Keratinocyte (primary cell): ENCODE measurements around the gene BCL2. TPM values are rescaled to one million over a fixed set of nuclear protein-coding genes. Genes with fewer than 3 reads are reported as not detected.

Experiments
- DNase-seq: peaks from one replicate; pipeline ENCODE4 v3.0.0-alpha.2; 2011; ENCODE audit warnings: low read depth, missing footprints, low spot score
- FAIRE-seq: peaks from 2 replicates; lab custom pipeline; 2011; peaks lifted over from hg19 to GRCh38; lab: Jason Lieb, UNC
- H2AFZ ChIP-seq: 2 replicates; pipeline ENCODE4 v1.6.0; 2012; ENCODE audit warnings: low read length, control low read depth, inconsistent platforms; ENCODE audit not compliant: control insufficient read depth
- H3K27ac ChIP-seq: 2 replicates; pipeline ENCODE4 v1.5.1; 2011; ENCODE audit warnings: low read length; ENCODE audit not compliant: control insufficient read depth, insufficient read depth
- H3K27me3 ChIP-seq: 3 replicates; pipeline ENCODE4 v1.6.0; 2011; ENCODE audit warnings: low read length; ENCODE audit not compliant: control insufficient read depth, insufficient read depth; ENCODE audit errors: extremely low read depth
- H3K36me3 ChIP-seq, 2 experiments: 2 replicates in 1 of 2; 3 replicates in 1 of 2; pipeline ENCODE4 v1.5.1; 2011; ENCODE audit warnings: low read length in 2 of 2, mild to moderate bottlenecking in 1 of 2; ENCODE audit not compliant: control insufficient read depth in 2 of 2, insufficient read depth in 2 of 2; ENCODE audit errors: extremely low read depth in 1 of 2
- H3K4me1 ChIP-seq: 3 replicates; pipeline ENCODE4 v1.5.1; 2011; ENCODE audit warnings: low read length; ENCODE audit not compliant: control insufficient read depth, insufficient read depth; ENCODE audit errors: extremely low read depth
- H3K4me2 ChIP-seq: 3 replicates; pipeline ENCODE4 v1.6.0; 2011; ENCODE audit warnings: low read depth, low read length; ENCODE audit not compliant: control insufficient read depth, insufficient read depth; ENCODE audit errors: extremely low read depth
- H3K4me3 ChIP-seq, 3 experiments: fragments of 200-600 bp in 1 of 3; sonication (generic) in 1 of 3; 2 replicates in 2 of 3; 3 replicates in 1 of 3; pipeline ENCODE4 v1.5.1; 2011 to 2016; ENCODE audit warnings: low read length in 3 of 3, mild to moderate bottlenecking in 3 of 3, control low read depth in 2 of 3, inconsistent platforms in 1 of 3, low read depth in 1 of 3, mixed read lengths in 1 of 3, mixed run types in 1 of 3, moderate library complexity in 1 of 3; ENCODE audit not compliant: control insufficient read depth in 2 of 3, insufficient read depth in 2 of 3; ENCODE audit errors: extremely low read depth in 1 of 3
- H3K79me2 ChIP-seq: 2 replicates; pipeline ENCODE4 v1.6.0; 2012; ENCODE audit warnings: low read length; ENCODE audit not compliant: control insufficient read depth, insufficient read depth
- H3K9ac ChIP-seq: 3 replicates; pipeline ENCODE4 v1.6.0; 2011; ENCODE audit warnings: low read length; ENCODE audit not compliant: control insufficient read depth, insufficient read depth; ENCODE audit errors: extremely low read depth
- H3K9me1 ChIP-seq: 3 replicates; pipeline ENCODE4 v1.6.0; 2011; ENCODE audit warnings: low read length; ENCODE audit not compliant: control insufficient read depth, insufficient read depth; ENCODE audit errors: extremely low read depth
- H3K9me3 ChIP-seq: 2 replicates; pipeline ENCODE4 v1.5.1; 2012; ENCODE audit warnings: low read depth, low read length; ENCODE audit not compliant: control insufficient read depth
- H4K20me1 ChIP-seq: 3 replicates; pipeline ENCODE4 v1.6.0; 2011; ENCODE audit warnings: low read length; ENCODE audit not compliant: control insufficient read depth, insufficient read depth; ENCODE audit errors: extremely low read depth
- EZH2 ChIP-seq: IDR thresholded peaks from one replicate; pipeline ENCODE4 v1.6.1; 2012; ENCODE audit warnings: inconsistent platforms, mild to moderate bottlenecking, low read length, moderate library complexity
- dilution Hi-C: fragments of 300-500 bp; cut with MboI; formaldehyde crosslinking; loops from one replicate; pipeline ENCODE4 v1.7.0; 2020; ENCODE audit warnings: low sequenced_read_pairs; ENCODE audit not compliant: extremely low pct_ligation_motif_present
- polyA plus RNA-seq, 5 experiments: library from polyadenylated mRNA; depleted of rRNA in 3 of 5; stranded (reverse) in 3 of 5; stranded (forward) in 1 of 5; unstranded in 1 of 5; fragments of >200 nt; gene quantifications; 1 replicate in 1 of 5; 2 replicates in 3 of 5; 3 replicates in 1 of 5; pipeline versions ENCODE4 v1.2.1 to v1.2.3, GENCODE V29; 2011 to 2012; ENCODE audit warnings: missing spikeins in 2 of 5, low read depth in 1 of 5, low replicate concordance in 1 of 5
- TF ChIP-seq, protein P1 (sequence below), 3 experiments: IDR thresholded peaks in 1 of 3; conservative IDR thresholded peaks in 1 of 3; optimal IDR thresholded peaks in 1 of 3; 2 replicates in 2 of 3; 3 replicates in 1 of 3; pipeline versions ENCODE3 to v1.5.1; 2011; ENCODE audit warnings: low read length in 3 of 3, mild to moderate bottlenecking in 3 of 3, moderate library complexity in 2 of 3, control low read depth in 1 of 3, inconsistent platforms in 1 of 3; ENCODE audit not compliant: insufficient read depth in 2 of 3; ENCODE audit errors: extremely low read depth in 1 of 3

Gene BCL2
- polyA plus RNA-seq, 1 donor (not counting 4 experiments of a cell fraction or from before 2014, with no cell fraction given), result 0.30 TPM

DNA sequence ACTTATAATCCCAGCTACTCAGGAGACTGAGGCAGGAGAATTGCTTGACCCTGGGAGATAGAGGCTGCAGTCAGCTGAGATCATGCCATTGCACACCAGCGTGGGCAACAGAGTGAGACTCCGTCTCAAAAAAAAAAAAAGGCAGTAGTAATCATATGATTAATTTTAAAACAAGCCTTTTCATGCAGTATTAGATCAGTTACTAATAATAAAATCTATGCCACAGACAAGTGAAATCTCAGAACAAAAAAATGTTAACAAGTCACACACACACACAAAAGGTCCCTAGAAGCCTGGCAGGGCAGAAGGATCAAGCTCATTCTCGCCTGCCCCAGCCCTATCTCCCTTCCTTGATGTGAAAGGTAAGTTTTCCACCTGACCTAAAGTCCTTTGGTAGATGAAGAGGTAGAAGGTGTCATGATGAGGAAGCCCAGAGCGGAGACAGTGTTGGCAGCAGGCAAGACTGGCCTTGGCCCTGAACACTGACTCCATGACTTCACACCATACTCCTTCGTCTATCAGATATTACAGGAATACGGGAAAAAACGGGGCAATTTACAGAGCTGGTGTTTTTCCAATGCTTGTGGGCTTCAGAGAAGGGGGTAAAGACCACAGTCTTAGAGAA lies 36.8 kb upstream of the BCL2 start:
- Histone ChIP-seq H2AFZ (no peak overlapping the region), H3K36me3 (peaks cover 19 to 44% of the 10 kb centered on the region in 2 experiments), H3K9me3 (no peaks in the 10 kb centered on the region), H3K4me3 (no peak overlapping the region), H3K4me2 (peak overlapping the region; percentile 3), H3K9me1 (no peaks in the 10 kb centered on the region), H3K9ac (no peak overlapping the region), H3K27me3 (no peaks in the 10 kb centered on the region), H3K4me1 (peaks cover 3% of the 10 kb centered on the region), H4K20me1 (no peaks in the 10 kb centered on the region), H3K79me2 (peaks cover 6% of the 10 kb centered on the region), H3K27ac (no peak overlapping the region)
- TF ChIP-seq, protein P1, sequence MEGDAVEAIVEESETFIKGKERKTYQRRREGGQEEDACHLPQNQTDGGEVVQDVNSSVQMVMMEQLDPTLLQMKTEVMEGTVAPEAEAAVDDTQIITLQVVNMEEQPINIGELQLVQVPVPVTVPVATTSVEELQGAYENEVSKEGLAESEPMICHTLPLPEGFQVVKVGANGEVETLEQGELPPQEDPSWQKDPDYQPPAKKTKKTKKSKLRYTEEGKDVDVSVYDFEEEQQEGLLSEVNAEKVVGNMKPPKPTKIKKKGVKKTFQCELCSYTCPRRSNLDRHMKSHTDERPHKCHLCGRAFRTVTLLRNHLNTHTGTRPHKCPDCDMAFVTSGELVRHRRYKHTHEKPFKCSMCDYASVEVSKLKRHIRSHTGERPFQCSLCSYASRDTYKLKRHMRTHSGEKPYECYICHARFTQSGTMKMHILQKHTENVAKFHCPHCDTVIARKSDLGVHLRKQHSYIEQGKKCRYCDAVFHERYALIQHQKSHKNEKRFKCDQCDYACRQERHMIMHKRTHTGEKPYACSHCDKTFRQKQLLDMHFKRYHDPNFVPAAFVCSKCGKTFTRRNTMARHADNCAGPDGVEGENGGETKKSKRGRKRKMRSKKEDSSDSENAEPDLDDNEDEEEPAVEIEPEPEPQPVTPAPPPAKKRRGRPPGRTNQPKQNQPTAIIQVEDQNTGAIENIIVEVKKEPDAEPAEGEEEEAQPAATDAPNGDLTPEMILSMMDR (optimal IDR thresholded peaks at IDR 0.05 in 1 of 3, IDR thresholded peaks at IDR 0.05 in 1 of 3, conservative IDR thresholded peaks at IDR 0.05 in 1 of 3; ENCODE audit: extremely low read depth in 1 of 3, insufficient read depth in 2 of 3, low read length in 3 of 3), result no peak
- TF ChIP-seq EZH2, result no peak
- DNase-seq (no peak), FAIRE-seq (no peak)
- dilution Hi-C loops, result no loop called here

DNA sequence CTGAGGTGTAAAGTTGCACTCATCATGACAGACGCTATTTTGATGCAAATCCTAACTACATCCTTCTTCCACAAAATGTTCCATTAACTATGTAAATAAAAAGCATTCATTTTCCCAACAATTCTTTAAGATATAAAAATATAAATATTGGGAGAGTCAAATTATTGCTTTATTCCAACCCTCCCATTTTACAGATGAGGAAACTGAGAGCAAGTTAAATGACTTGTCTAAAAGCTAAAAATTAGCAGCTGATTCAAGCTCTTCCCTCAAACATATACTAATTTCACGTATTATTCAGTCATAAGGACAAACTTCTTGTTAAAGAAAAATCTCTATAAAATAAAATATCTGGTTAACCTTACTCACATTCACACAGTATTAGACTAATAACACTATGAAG lies 30.7 kb upstream of the BCL2 start:
- Histone ChIP-seq H3K27me3 (no peaks in the 10 kb centered on the region), H3K4me1 (peaks cover 28% of the 10 kb centered on the region), H4K20me1 (no peaks in the 10 kb centered on the region), H3K79me2 (peaks cover 9% of the 10 kb centered on the region), H3K9ac (no peak overlapping the region), H3K36me3 (peaks cover 32 to 35% of the 10 kb centered on the region in 2 experiments), H3K27ac (no peak overlapping the region), H3K9me1 (peaks cover 2% of the 10 kb centered on the region), H3K9me3 (no peaks in the 10 kb centered on the region), H3K4me2 (no peak overlapping the region), H2AFZ (no peak overlapping the region), H3K4me3 (no peak overlapping the region)
- FAIRE-seq, result no peak
- TF ChIP-seq, protein P1 (optimal IDR thresholded peaks at IDR 0.05 in 1 of 3, IDR thresholded peaks at IDR 0.05 in 1 of 3, conservative IDR thresholded peaks at IDR 0.05 in 1 of 3; ENCODE audit: extremely low read depth in 1 of 3, insufficient read depth in 2 of 3, low read length in 3 of 3), result no peak
- no peak for TF ChIP-seq EZH2
- no peak for DNase-seq
- dilution Hi-C loops, result no loop called here
